RWPE2 (cell line): ENCODE data around the gene DNAJA4.

Experiments used
- ATAC-seq: fragments of 200-7000 bp; cut with Tn5 transposase; 3 replicates; pipeline ENCODE4 v1.9.1; 2021; ENCODE audit warnings: low read depth
- DNase-seq: peaks from one replicate; pipeline ENCODE4 v3.0.0-alpha.2; 2020; ENCODE audit warnings: low spot score
- H3K27ac ChIP-seq: fragments of 450-650 bp; 2 replicates; pipeline ENCODE4 v1.5.1; 2017; ENCODE audit warnings: mild to moderate bottlenecking; ENCODE audit not compliant: poor library complexity, severe bottlenecking
- H3K27me3 ChIP-seq: fragments of 250-450 bp; sonication (Bioruptor Pico); 2 replicates; pipeline ENCODE4 v1.5.1; 2021; ENCODE audit warnings: mild to moderate bottlenecking, moderate library complexity; ENCODE audit not compliant: insufficient read depth, poor library complexity, severe bottlenecking
- H3K36me3 ChIP-seq: fragments of 250-450 bp; sonication (Bioruptor Pico); 2 replicates; pipeline ENCODE4 v1.5.1; 2020; ENCODE audit warnings: low read depth, mild to moderate bottlenecking, moderate library complexity
- H3K4me1 ChIP-seq: fragments of 250-450 bp; sonication (Bioruptor Pico); 2 replicates; pipeline ENCODE4 v1.5.1; 2021; ENCODE audit warnings: mild to moderate bottlenecking, moderate library complexity; ENCODE audit not compliant: insufficient read depth, poor library complexity, severe bottlenecking
- H3K4me3 ChIP-seq: fragments of 250-450 bp; sonication (Bioruptor Pico); 2 replicates; pipeline ENCODE4 v1.5.1; 2021; ENCODE audit warnings: mild to moderate bottlenecking, moderate library complexity; ENCODE audit not compliant: severe bottlenecking
- H3K9me3 ChIP-seq: fragments of 250-450 bp; sonication (Bioruptor Pico); 2 replicates; pipeline ENCODE4 v1.5.1; 2021; ENCODE audit warnings: mild to moderate bottlenecking, moderate library complexity; ENCODE audit not compliant: severe bottlenecking
- TF ChIP-seq, protein P1 (sequence below): fragments of 450-650 bp; IDR thresholded peaks from one replicate; pipeline ENCODE4 v1.5.1; 2017; ENCODE audit warnings: mild to moderate bottlenecking, moderate library complexity; ENCODE audit not compliant: poor library complexity, severe bottlenecking

Gene DNAJA4

DNA sequence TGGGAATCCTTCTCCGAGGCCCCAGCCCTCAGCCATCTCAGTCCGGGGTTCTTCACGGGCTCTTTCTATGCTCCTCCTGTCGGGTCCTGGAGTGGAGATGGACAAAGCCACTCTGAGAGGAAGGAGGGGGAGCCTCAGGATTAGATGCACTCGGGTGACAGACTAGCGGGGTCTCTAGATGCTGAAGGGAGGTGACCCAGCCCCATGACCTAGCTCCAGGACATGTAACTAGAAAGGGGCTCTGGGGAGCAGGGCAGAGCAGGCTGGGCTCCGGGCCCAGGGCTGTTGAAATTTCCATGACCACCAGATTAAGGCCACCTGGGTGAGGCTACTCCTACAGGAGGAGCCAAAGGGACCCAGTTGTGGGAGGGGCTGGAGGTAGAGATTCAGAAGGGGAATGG, 49.8 kb downstream of the DNAJA4 start:
- no peaks in the 10 kb centered on the region for H3K9me3 ChIP-seq
- H3K36me3 ChIP-seq, result no peaks in the 10 kb centered on the region
- no peak for ATAC-seq
- H3K4me1 ChIP-seq, result no peaks in the 10 kb centered on the region
- DNase-seq, result peak; percentile 53
- H3K27ac ChIP-seq, result no peak overlapping the region
- H3K27me3 ChIP-seq, result no peaks in the 10 kb centered on the region
- H3K4me3 ChIP-seq, result no peak overlapping the region
- TF ChIP-seq, protein P1, sequence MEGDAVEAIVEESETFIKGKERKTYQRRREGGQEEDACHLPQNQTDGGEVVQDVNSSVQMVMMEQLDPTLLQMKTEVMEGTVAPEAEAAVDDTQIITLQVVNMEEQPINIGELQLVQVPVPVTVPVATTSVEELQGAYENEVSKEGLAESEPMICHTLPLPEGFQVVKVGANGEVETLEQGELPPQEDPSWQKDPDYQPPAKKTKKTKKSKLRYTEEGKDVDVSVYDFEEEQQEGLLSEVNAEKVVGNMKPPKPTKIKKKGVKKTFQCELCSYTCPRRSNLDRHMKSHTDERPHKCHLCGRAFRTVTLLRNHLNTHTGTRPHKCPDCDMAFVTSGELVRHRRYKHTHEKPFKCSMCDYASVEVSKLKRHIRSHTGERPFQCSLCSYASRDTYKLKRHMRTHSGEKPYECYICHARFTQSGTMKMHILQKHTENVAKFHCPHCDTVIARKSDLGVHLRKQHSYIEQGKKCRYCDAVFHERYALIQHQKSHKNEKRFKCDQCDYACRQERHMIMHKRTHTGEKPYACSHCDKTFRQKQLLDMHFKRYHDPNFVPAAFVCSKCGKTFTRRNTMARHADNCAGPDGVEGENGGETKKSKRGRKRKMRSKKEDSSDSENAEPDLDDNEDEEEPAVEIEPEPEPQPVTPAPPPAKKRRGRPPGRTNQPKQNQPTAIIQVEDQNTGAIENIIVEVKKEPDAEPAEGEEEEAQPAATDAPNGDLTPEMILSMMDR, result no peak

DNA sequence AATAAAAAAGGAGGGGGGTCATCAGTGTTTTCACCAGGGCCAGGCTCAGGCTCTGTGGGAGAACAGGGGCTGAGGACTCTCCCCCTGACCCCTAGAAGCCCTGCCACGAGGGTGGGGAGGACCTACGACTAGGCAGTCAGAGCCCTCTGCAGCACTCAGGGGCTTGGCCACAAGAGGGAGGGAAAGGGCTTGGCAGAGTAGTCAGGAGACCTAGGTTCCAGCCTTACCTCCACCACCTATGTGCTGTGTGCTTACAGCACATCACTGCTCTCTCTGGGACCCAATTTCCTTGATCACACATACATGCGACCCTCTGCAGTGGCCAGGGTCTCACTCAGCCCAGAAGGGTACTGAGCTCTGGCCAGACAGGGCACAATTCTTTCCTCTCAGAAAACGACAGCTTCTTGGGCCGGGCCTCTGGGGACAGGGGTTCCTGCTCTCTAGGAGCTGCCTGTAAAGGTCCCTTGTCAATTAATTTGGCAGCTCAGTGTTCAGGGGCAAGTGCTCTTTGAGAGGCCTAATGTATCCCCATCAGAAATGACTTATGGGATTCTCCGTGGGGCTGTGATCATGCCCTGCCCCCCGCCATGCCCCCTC, 51.4 kb downstream of the DNAJA4 start:
- Histone ChIP-seq H3K27ac (no peak overlapping the region), H3K27me3 (no peaks in the 10 kb centered on the region), H3K4me1 (no peaks in the 10 kb centered on the region), H3K4me3 (no peak overlapping the region), H3K36me3 (no peaks in the 10 kb centered on the region), H3K9me3 (no peaks in the 10 kb centered on the region)
- TF ChIP-seq, protein P1, result peak; percentile 35
- no peak for DNase-seq
- peak; percentile 61 for ATAC-seq

DNA sequence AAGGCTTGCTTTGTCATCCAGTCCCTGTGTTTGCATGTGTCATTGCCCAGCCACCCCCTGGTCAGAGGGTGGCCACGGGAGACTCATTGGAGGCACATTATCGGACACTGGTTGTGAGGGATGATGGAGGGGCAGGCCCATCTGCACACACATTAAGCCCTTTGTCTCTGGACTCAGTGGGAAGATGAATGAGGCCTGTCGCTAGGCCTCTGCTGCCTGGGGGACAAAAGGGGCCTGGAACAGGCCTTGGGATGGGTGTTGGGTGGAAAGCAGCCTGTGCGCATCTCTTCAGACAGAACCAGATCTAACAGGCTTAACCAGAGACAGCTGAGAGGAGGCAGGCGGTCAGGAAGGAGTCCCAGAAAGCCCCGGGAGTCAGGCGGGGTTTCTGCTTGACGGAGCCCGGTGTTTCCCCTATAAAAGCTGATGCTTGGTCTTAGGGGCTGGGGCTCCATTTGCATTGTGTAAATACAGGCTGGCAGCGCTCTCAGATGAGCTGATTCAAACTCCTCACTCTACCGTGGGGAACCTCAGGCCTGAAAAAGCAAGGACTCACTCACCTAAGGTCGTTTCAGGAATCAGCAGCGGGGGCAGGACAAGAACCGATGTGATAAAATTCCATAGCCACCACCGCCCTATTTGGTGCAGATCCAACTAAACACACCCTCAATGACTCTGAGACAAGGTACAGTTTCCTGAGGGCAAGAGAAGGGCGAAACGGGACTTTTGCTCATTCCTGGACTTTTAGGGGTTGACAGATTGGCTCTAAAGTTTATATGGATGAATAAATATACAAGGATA, 52.1 kb downstream of the DNAJA4 start:
- Histone ChIP-seq H3K4me3 (no peak overlapping the region), H3K27me3 (no peaks in the 10 kb centered on the region), H3K4me1 (no peaks in the 10 kb centered on the region), H3K9me3 (no peaks in the 10 kb centered on the region), H3K27ac (no peak overlapping the region), H3K36me3 (no peaks in the 10 kb centered on the region)
- ATAC-seq, result peak; percentile 10; the same call in 1 of the 3 replicates
- TF ChIP-seq, protein P1, result no peak
- DNase-seq, result peak; percentile 58

DNA sequence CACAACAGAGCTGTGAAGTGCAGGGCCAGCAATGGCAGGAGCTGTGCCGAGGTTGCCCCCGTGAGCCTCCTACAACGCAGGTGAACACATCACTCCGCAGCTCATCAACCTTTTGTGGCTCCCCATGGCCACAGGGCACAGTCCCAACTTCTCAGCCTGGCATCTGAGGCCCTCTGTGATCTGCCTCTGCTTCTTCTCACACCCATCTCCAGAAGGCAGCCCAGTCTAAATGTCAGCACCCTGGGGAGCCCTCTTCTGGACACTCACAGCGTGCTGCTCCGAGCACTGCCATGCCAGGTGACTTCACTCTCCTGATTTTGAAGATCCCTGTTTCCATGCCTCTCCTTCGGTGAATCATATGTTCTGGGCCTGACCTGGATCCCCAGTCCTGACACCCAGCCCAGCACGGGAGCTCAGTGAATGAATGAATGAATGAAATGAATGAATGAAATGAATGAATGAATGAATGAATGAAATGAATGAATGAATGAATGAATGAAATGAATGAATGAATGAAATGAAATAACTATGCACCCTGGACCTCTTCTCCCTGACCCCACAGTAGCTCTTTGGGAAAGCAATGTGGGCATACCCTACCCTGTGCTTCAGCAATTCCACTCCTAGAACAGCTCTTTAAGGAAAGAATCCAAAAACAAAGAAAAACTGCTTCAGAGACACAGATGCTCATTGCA, 52.9 kb downstream of the DNAJA4 start:
- H3K9me3 ChIP-seq, result no peaks in the 10 kb centered on the region
- ATAC-seq (peak; percentile 48), DNase-seq (no peak)
- no peaks in the 10 kb centered on the region for H3K4me1 ChIP-seq
- no peak overlapping the region for H3K27ac ChIP-seq
- H3K36me3 ChIP-seq, result no peaks in the 10 kb centered on the region
- no peaks in the 10 kb centered on the region for H3K27me3 ChIP-seq
- TF ChIP-seq, protein P1, result peak; percentile 23
- H3K4me3 ChIP-seq, result no peak overlapping the region
